GM12878 (cell line): ENCODE data around the gene JADE1. TPM values are rescaled to one million over a fixed set of nuclear protein-coding genes. Genes with fewer than 3 reads are reported as not detected.

Experiments used
- ATAC-seq: fragments of 200-7000 bp; cut with Tn5 transposase; 3 replicates; pipeline ENCODE4 v1.9.1; 2020; ENCODE audit warnings: mild to moderate bottlenecking, moderate library complexity
- BruUV-seq: library from RNA; stranded (reverse); fragments of 400-500 nt; replicated peaks from 2 replicates; lab custom pipeline; 2021; lab: Mats Ljungman, UMichigan
- CTCF ChIA-PET: fragments of 300-600 bp; sonication (Branson Sonifier 250); formaldehyde crosslinking; extraction: SDS; loops from one replicate; lab custom pipeline; 2021; ENCODE audit warnings: inconsistent platforms; lab: Yijun Ruan, JAX
- POLR2A ChIA-PET: fragments of 350-600 bp; formaldehyde crosslinking; extraction: SDS; loops from one replicate; lab custom pipeline; 2021; ENCODE audit warnings: inconsistent platforms; lab: Charles Lee
- RAD21 ChIA-PET: fragments of 300-600 bp; sonication (Branson Sonifier 250); formaldehyde crosslinking; loops from one replicate; lab custom pipeline; 2023; ENCODE audit warnings: antibody characterized with exemption; ENCODE audit not compliant: unreplicated experiment; lab: Charles Lee
- SMC1A ChIA-PET: fragments of 300-600 bp; sonication (Branson Sonifier 250); formaldehyde crosslinking; loops from one replicate; lab custom pipeline; 2023; ENCODE audit not compliant: unreplicated experiment, uncharacterized antibody; lab: Charles Lee
- DNase-seq: peaks from one replicate; pipeline ENCODE4 v3.0.0-alpha.2; 2011; ENCODE audit warnings: low read depth, low spot score
- FAIRE-seq: peaks from 3 replicates; lab custom pipeline; 2011; peaks lifted over from hg19 to GRCh38; lab: Jason Lieb, UNC
- H2AFZ ChIP-seq: 2 replicates; pipeline ENCODE4 v1.6.0; 2011; ENCODE audit warnings: low read depth, low read length, control low read depth; ENCODE audit not compliant: control insufficient read depth
- H3K27ac ChIP-seq: 2 replicates; pipeline ENCODE4 v1.5.1; 2011; ENCODE audit warnings: control low read depth; ENCODE audit not compliant: control insufficient read depth, insufficient read depth
- H3K27me3 ChIP-seq, 2 experiments: replicated peaks in 1 of 2; 2 replicates each; pipeline versions ENCODE4 v1.6.0 to v1.6.1; 2011; ENCODE audit warnings: low read length in 1 of 2; ENCODE audit not compliant: control insufficient read depth in 2 of 2, insufficient read depth in 2 of 2
- H3K36me3 ChIP-seq, 2 experiments: 2 replicates each; pipeline ENCODE4 v1.5.1; 2011; ENCODE audit warnings: low read length in 1 of 2; ENCODE audit not compliant: control insufficient read depth in 2 of 2, insufficient read depth in 2 of 2
- H3K4me1 ChIP-seq: 2 replicates; pipeline ENCODE4 v1.6.1; 2011; ENCODE audit warnings: mild to moderate bottlenecking, low read length, moderate library complexity, mixed read lengths; ENCODE audit not compliant: control insufficient read depth, insufficient read depth
- H3K4me2 ChIP-seq: 2 replicates; pipeline ENCODE4 v1.6.0; 2011; ENCODE audit warnings: control low read depth; ENCODE audit not compliant: control insufficient read depth, insufficient read depth
- H3K4me3 ChIP-seq: fragments of 200-600 bp; sonication (generic); 2 replicates; pipeline ENCODE4 v1.5.1; 2016
- H3K79me2 ChIP-seq: 2 replicates; pipeline ENCODE4 v1.6.0; 2011; ENCODE audit warnings: low read length; ENCODE audit not compliant: control insufficient read depth, insufficient read depth
- H3K9ac ChIP-seq: 2 replicates; pipeline ENCODE4 v1.8.0; 2011; ENCODE audit warnings: low read length, control low read depth, mixed read lengths; ENCODE audit not compliant: control insufficient read depth, insufficient read depth
- H3K9me3 ChIP-seq: replicated peaks from 3 replicates; pipeline ENCODE4 v1.5.1; 2011; ENCODE audit warnings: mild to moderate bottlenecking, low read length; ENCODE audit not compliant: control insufficient read depth, insufficient read depth
- H4K20me1 ChIP-seq: 2 replicates; pipeline ENCODE4 v1.6.0; 2011; ENCODE audit not compliant: control insufficient read depth, insufficient read depth
- GATAD2B ChIP-seq: fragments of 450-650 bp; conservative IDR thresholded peaks from 2 replicates; pipeline ENCODE4 v1.6.1; 2017; ENCODE audit warnings: low read depth, mild to moderate bottlenecking, moderate library complexity
- POU2F2 ChIP-seq: IDR thresholded peaks from 3 replicates; pipeline ENCODE4 v1.6.1; 2011; ENCODE audit warnings: low read depth, mild to moderate bottlenecking, low read length, borderline replicate concordance
- SIX5 ChIP-seq: IDR thresholded peaks from 2 replicates; pipeline ENCODE4 v1.6.1; 2011; ENCODE audit warnings: mild to moderate bottlenecking, low read depth, low read length, moderate library complexity; ENCODE audit not compliant: severe bottlenecking
- SMARCA5 ChIP-seq: fragments of 450-650 bp; IDR thresholded peaks from 2 replicates; pipeline ENCODE4 v1.6.1; 2017; ENCODE audit warnings: mild to moderate bottlenecking
- STAT1 ChIP-seq: fragments of 450-650 bp; conservative IDR thresholded peaks from 2 replicates; pipeline ENCODE4 v1.6.1; 2014; ENCODE audit warnings: antibody characterized with exemption, mild to moderate bottlenecking
- TCF3 ChIP-seq: IDR thresholded peaks from 2 replicates; pipeline ENCODE4 v1.6.1; 2012; ENCODE audit warnings: low read depth, mild to moderate bottlenecking, low read length, borderline replicate concordance; ENCODE audit not compliant: insufficient read depth
- WGBS: methylation state at CpG from one replicate; pipeline ENCODE4 v1.1.6; 2016; ENCODE audit warnings: low lambda C conversion rate; ENCODE audit not compliant: insufficient replicate concordance, insufficient coverage; ENCODE audit errors: missing lambda C conversion rate; 5-methylcytosine and 5-hydroxymethylcytosine counted together
- in situ Hi-C: fragments of 300-500 bp; cut with MboI; formaldehyde crosslinking; loops from 9 replicates; pipeline ENCODE4 v1.14.3; 2018; ENCODE audit warnings: mixed read lengths
- intact Hi-C: fragments of 100-400 bp; cut with micrococcal nuclease; formaldehyde crosslinking; loops from one replicate; pipeline ENCODE4 v1.14.2; 2022; ENCODE audit not compliant: unreplicated experiment
- polyA plus RNA-seq, 11 experiments: library from polyadenylated mRNA; depleted of rRNA in 4 of 11; unstranded in 6 of 11; stranded (reverse) in 5 of 11; fragments of >200 nt; fragmentation: Nextera tagmentation in 4 of 11; fragmentation: Illumina TruSeq in 1 of 11; extraction: Ambion mirVana in 4 of 11; extraction: Trizol in 1 of 11; gene quantifications; 1 replicate in 1 of 11; 2 replicates in 10 of 11; pipeline versions ENCODE4 v1.2.1 to v1.2.3, GENCODE V29; 2011 to 2016; ENCODE audit warnings: inconsistent platforms in 2 of 11, missing spikeins in 2 of 11, low read depth in 1 of 11
- total RNA-seq, 4 experiments: library from RNA; depleted of rRNA in 3 of 4; stranded (reverse); fragments of >200 nt in 3 of 4; fragmentation: Illumina TruSeq in 1 of 4; extraction: Trizol in 1 of 4; gene quantifications; 2 replicates each; pipeline versions ENCODE4 v1.2.1 to v1.2.3, GENCODE V29; 2013 to 2021
- TF ChIP-seq, protein P1 (sequence below): IDR thresholded peaks from 2 replicates; pipeline ENCODE4 v1.6.1; 2012; ENCODE audit warnings: low read depth, low read length, improper control_type of control experiment
- TF ChIP-seq, protein P2 (sequence below): fragments of 450-650 bp; formaldehyde crosslinking; IDR thresholded peaks from 2 replicates; pipeline ENCODE4 v1.4.0; 2022; ENCODE audit warnings: mild to moderate bottlenecking, moderate library complexity

Gene JADE1
- total and polyA plus RNA-seq, 10 of the 15 experiments (the other 5 are each of a cell fraction or from before 2014, with no cell fraction given) = 5.9 to 27.2 (median 15.8) TPM

DNA sequence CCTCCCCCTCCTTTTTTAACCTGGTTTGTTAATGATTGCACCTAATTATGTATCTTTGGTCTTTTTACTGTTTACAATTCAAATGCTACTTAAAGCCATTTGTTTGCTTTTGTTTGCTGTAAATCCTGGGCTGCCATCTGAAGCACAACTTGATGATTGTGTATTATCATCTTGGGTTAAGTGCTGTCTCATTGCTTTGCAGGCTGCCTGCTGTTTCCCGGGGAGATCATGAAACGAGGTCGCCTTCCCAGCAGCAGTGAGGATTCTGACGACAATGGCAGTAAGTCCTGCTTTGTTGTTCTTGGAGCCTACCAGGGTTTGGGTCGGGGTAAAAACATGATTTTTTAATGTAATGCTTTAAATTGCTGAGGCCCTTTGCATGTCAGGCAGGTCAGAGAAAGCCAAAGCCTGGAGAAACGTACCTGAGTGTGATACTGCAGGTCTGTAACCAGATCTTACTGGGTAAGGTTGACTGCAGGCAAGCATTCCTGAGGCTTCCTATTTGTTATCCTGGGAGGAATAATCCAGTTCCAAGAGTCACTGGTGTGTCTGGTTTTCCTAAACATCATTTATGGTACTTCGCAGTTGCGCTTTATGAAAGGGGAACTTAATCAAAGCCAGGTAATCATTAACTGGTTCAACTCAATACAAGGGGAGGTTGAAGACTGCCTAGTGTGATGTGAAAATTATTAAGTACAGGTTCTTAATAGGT is 22.2 kb downstream of the JADE1 start (continued):
- TF ChIP-seq, protein P1, sequence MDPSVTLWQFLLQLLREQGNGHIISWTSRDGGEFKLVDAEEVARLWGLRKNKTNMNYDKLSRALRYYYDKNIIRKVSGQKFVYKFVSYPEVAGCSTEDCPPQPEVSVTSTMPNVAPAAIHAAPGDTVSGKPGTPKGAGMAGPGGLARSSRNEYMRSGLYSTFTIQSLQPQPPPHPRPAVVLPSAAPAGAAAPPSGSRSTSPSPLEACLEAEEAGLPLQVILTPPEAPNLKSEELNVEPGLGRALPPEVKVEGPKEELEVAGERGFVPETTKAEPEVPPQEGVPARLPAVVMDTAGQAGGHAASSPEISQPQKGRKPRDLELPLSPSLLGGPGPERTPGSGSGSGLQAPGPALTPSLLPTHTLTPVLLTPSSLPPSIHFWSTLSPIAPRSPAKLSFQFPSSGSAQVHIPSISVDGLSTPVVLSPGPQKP = no peak

DNA sequence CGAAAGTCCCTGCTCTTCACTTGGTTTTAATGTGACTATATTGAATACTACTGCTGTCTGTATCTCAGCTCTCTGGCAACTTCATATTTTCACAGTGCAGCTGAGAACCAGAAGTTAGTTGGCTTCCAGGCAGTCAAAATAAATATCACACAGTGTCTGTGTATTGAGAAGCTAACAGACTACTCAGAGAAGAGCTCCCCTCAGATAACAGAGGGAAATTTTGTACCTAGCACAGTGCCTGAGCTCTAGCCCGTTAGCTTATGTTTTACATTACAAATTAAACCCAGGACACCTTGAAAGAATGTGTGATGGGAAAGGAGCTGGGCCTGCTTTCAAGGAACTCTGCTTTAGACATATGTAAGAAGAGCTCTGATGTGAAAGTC is 22.7 kb downstream of the JADE1 start:
- intact Hi-C loops = no loop called here
- ChIA-PET POLR2A (interaction anchor here (0.7 to 1.5 kb wide), 7 partner anchors 11 to 261 kb away, joined by 3 to 16 read pairs (median 4); partner anchors contain the start of gene SCLT1), CTCF (interaction anchor here (0.7 to 2.8 kb wide), 7 partner anchors 11 to 257 kb away, joined by 3 to 12 read pairs (median 4); partner anchors contain the start of gene JADE1), RAD21 (interaction anchor here (0.7 to 6.3 kb wide), 18 partner anchors 8 to 263 kb away, joined by 3 to 111 read pairs (median 4); partner anchors contain the start of genes C4orf33 and SCLT1), SMC1A (interaction anchor here (0.6 to 3.5 kb wide), 21 partner anchors 8 to 315 kb away, joined by 3 to 42 read pairs (median 4); no protein-coding TSS in a partner anchor)
- Histone ChIP-seq H3K27ac (peak overlapping the region; percentile 70; the same call in 1 of the 2 replicates), H3K4me3 (no peak overlapping the region), H3K4me2 (peak overlapping the region; percentile 56), H3K27me3 (no peaks in the 10 kb centered on the region), H3K4me1 (peaks cover 31% of the 10 kb centered on the region), H3K79me2 (peaks cover 80% of the 10 kb centered on the region), H2AFZ (no peak overlapping the region), H4K20me1 (no peaks in the 10 kb centered on the region), H3K9ac (no peak overlapping the region), H3K9me3 (no peaks in the 10 kb centered on the region), H3K36me3 (peaks cover 8 to 32% of the 10 kb centered on the region in 2 experiments)
- ATAC-seq (peak; percentile 12; the same call in 1 of the 3 replicates), DNase-seq (no peak), FAIRE-seq (no peak)
- in situ Hi-C loops = no loop called here
- 90% methylated on average over 2 of the region's 2 CpGs for WGBS
- TF ChIP-seq GATAD2B = 0 out of 2 replicates have a peak, but pooled peaks have one; percentile 25
- TF ChIP-seq, protein P2, sequence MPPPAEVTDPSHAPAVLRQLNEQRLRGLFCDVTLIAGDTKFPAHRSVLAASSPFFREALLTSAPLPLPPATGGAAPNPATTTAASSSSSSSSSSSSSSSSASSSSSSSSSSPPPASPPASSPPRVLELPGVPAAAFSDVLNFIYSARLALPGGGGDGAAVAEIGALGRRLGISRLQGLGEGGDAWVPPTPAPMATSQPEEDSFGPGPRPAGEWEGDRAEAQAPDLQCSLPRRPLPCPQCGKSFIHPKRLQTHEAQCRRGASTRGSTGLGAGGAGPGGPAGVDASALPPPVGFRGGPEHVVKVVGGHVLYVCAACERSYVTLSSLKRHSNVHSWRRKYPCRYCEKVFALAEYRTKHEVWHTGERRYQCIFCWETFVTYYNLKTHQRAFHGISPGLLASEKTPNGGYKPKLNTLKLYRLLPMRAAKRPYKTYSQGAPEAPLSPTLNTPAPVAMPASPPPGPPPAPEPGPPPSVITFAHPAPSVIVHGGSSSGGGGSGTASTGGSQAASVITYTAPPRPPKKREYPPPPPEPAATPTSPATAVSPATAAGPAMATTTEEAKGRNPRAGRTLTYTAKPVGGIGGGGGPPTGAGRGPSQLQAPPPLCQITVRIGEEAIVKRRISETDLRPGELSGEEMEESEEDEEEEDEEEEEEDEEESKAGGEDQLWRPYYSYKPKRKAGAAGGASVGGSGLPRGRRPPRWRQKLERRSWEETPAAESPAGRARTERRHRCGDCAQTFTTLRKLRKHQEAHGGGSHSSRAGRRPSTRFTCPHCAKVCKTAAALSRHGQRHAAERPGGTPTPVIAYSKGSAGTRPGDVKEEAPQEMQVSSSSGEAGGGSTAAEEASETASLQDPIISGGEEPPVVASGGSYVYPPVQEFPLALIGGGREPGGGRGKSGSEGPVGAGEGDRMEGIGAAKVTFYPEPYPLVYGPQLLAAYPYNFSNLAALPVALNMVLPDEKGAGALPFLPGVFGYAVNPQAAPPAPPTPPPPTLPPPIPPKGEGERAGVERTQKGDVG = no peak
- TF ChIP-seq POU2F2 = no peak
- no peak for TF ChIP-seq TCF3
- TF ChIP-seq STAT1 = no peak
- no peak for TF ChIP-seq SIX5
- peak; percentile 76 for TF ChIP-seq SMARCA5
- BruUV-seq = no TSS peak
